ENCODE data around the gene SEMA4D.

SEMA4D gene

DNA sequence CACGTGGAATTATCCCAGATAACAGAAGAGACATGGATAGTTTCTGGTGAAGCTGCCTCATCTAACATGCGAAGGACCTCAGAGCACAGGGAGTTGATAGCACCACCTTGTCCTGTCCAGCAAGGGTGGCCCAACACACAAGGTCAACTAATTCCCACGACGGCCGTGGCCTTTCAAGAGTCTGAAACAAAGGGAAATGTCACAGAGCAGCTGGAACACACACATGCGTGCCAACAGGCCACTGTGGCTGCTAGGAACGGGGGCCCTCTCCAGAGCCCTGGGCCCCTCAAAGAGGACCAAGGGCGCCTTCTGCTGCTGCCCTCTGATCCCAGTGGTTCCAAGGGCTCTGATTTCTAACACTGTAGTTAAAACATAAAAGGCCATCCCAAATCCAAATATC is 128.9 kb downstream of the SEMA4D start:
- H3K4me1 Mint-ChIP-seq, result peaks cover 8% of the 10 kb centered on the region
- H3K9me3 Mint-ChIP-seq, result no peaks in the 10 kb centered on the region
- DNase-seq, result no peak
- no peak overlapping the region for H3K27ac Mint-ChIP-seq
- TF ChIP-seq, protein P1, sequence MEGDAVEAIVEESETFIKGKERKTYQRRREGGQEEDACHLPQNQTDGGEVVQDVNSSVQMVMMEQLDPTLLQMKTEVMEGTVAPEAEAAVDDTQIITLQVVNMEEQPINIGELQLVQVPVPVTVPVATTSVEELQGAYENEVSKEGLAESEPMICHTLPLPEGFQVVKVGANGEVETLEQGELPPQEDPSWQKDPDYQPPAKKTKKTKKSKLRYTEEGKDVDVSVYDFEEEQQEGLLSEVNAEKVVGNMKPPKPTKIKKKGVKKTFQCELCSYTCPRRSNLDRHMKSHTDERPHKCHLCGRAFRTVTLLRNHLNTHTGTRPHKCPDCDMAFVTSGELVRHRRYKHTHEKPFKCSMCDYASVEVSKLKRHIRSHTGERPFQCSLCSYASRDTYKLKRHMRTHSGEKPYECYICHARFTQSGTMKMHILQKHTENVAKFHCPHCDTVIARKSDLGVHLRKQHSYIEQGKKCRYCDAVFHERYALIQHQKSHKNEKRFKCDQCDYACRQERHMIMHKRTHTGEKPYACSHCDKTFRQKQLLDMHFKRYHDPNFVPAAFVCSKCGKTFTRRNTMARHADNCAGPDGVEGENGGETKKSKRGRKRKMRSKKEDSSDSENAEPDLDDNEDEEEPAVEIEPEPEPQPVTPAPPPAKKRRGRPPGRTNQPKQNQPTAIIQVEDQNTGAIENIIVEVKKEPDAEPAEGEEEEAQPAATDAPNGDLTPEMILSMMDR (IDR thresholded peaks at IDR 0.05), result no peak
- no peaks in the 10 kb centered on the region for H3K27me3 Mint-ChIP-seq (ENCODE audit: low read depth, poor library complexity)
- no peak overlapping the region for H3K4me3 Mint-ChIP-seq
- H3K36me3 Mint-ChIP-seq (ENCODE audit: low read depth), result no peaks in the 10 kb centered on the region

DNA sequence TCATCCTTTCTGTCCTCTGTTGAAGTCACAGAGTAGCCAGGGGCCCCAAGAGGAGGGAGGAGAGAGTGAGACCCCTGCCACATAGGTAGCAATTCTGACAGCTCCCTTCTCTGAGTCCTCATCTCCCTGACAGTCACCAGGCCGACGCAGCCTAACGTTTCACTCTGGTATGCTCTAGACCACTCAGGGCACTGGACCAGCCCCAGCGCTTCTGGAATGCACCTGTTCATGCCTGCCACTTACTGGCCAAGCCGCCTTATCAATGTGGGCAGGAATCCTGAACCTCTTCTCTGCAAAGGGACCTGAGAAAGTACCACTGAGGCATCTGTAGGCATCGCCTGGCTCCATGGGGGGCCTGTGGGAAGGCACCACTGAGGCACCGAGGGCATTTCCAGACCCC is 129.4 kb downstream of the SEMA4D start:
- TF ChIP-seq, protein P1 (IDR thresholded peaks at IDR 0.05), result no peak
- no peaks in the 10 kb centered on the region for H3K27me3 Mint-ChIP-seq (ENCODE audit: low read depth, poor library complexity)
- peaks cover 8% of the 10 kb centered on the region for H3K4me1 Mint-ChIP-seq
- no peaks in the 10 kb centered on the region for H3K36me3 Mint-ChIP-seq (ENCODE audit: low read depth)
- no peak overlapping the region for H3K27ac Mint-ChIP-seq
- no peaks in the 10 kb centered on the region for H3K9me3 Mint-ChIP-seq
- DNase-seq, result no peak
- H3K4me3 Mint-ChIP-seq, result no peak overlapping the region

DNA sequence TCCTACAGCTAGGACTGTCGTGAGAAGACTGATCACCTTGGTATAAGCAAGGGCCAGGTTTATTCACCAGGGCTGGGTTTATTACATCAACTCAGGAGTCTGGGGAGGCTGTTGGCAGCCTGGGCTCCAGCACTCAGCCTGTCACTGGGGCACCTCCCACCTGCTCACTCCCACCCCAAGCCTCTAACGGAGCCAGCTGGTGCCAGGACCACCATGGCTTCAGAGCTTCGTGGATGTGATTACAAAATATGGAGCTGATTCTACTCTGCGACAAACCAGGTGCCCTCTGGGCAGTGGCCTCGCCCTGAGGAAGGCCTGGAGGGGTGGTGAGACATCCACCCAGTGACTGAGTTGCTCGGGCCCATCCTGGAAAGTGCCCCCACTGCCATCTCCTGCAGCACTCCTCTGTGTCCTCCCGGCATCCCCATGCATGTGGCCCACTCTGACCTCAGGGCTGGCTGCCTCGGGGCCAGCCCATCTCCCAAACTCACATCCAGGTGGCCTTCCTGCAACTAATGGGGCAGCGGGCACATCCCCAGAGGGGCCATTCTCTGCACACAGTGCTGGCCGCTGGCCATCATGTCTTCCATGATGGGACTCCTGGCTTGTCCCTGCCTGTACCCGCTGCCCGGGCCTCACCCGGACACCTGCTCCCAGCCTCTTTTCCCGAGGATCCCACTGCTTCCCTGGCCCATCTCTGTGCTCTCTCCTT is 130.0 kb downstream of the SEMA4D start:
- no peaks in the 10 kb centered on the region for H3K36me3 Mint-ChIP-seq (ENCODE audit: low read depth)
- no peaks in the 10 kb centered on the region for H3K27me3 Mint-ChIP-seq (ENCODE audit: low read depth, poor library complexity)
- H3K9me3 Mint-ChIP-seq, result no peaks in the 10 kb centered on the region
- H3K4me3 Mint-ChIP-seq, result no peak overlapping the region
- TF ChIP-seq, protein P1 (IDR thresholded peaks at IDR 0.05), result no peak
- DNase-seq, result no peak
- peaks cover 8% of the 10 kb centered on the region for H3K4me1 Mint-ChIP-seq
- no peak overlapping the region for H3K27ac Mint-ChIP-seq

DNA sequence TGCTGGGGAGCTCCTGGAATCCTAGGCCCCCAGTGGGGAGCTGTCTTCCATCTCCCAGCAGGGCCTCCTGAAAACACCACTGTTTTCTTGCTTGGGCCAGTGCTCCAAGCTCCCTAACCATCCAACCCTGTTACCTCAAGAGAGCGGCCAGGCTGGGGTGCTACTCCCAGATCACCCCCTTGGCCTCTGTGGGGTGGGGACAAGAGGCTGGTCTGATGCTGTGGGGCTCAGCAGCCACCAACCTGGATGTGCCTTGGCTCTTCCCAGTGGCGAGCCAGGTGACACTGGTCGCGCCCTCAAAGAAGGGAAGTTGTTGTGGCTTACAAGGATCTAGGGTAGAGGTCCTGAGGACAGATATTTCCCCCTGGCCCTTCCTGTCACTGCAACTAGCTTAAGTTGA is 130.6 kb downstream of the SEMA4D start:
- DNase-seq, result no peak
- Mint-ChIP-seq H3K4me1 (peaks cover 8% of the 10 kb centered on the region), H3K27me3 (ENCODE audit: low read depth, poor library complexity) (no peaks in the 10 kb centered on the region), H3K4me3 (no peak overlapping the region), H3K27ac (no peak overlapping the region), H3K36me3 (ENCODE audit: low read depth) (no peaks in the 10 kb centered on the region), H3K9me3 (no peaks in the 10 kb centered on the region)
- TF ChIP-seq, protein P1 (IDR thresholded peaks at IDR 0.05), result no peak

DNA sequence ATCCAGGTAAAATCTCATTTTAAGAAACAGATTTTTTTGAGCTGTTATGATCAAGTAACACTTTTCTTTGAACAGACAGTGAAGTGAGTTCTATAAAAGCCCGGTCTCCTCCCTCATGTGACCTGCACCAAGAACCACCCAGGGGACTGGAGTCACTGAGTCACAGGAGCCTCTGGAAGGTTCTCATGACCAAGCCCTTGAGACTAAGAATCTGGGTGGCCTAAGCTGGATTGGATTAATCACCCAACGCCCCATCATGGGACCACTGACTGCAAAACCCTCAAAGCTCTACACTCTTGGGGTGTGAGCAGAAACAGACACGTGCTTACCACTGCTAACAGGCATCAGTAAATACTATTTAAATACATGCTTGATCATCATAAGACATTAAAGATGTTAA is 131.2 kb downstream of the SEMA4D start:
- Mint-ChIP-seq H3K36me3 (ENCODE audit: low read depth) (peaks cover under 1% of the 10 kb centered on the region), H3K4me3 (no peak overlapping the region), H3K9me3 (no peaks in the 10 kb centered on the region), H3K4me1 (peaks cover 8% of the 10 kb centered on the region), H3K27ac (no peak overlapping the region), H3K27me3 (ENCODE audit: low read depth, poor library complexity) (no peaks in the 10 kb centered on the region)
- TF ChIP-seq, protein P1 (IDR thresholded peaks at IDR 0.05), result no peak
- no peak for DNase-seq

DNA sequence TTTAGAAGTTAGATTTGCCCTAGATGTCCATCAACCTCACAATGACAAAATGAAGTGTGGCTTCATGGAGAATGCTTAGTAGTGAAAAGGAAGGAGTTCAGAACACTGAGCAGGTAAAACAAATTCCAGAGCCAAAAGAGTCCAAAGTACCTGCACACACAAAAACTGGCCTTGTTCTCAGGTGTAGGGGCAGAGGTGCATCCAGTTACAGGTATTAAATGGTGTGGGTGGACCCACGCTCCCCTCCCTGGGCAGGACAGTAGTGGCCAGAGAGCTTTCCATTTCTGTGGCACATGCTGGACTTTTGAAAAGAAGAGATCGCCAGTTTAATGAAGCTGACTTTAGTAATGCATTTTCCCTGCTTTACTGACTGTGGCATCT is 132.4 kb downstream of the SEMA4D start:
- DNase-seq, result no peak
- H3K27ac Mint-ChIP-seq, result no peak overlapping the region
- peaks cover 12% of the 10 kb centered on the region for H3K36me3 Mint-ChIP-seq (ENCODE audit: low read depth)
- no peaks in the 10 kb centered on the region for H3K27me3 Mint-ChIP-seq (ENCODE audit: low read depth, poor library complexity)
- H3K4me3 Mint-ChIP-seq, result no peak overlapping the region
- no peaks in the 10 kb centered on the region for H3K9me3 Mint-ChIP-seq
- H3K4me1 Mint-ChIP-seq, result peaks cover 8% of the 10 kb centered on the region
- TF ChIP-seq, protein P1 (IDR thresholded peaks at IDR 0.05), result no peak

Measured in nephron progenitor cell (in vitro differentiated cells).